Myocyte (in vitro differentiated cells): ENCODE measurements around the gene EXOC3L4. TPM values are rescaled to one million over a fixed set of nuclear protein-coding genes. Genes with fewer than 3 reads are reported as not detected.

Experiments used
- DNase-seq: peaks from one replicate; pipeline ENCODE4 v3.0.0-alpha.2; 2012; ENCODE audit warnings: low read depth
- total RNA-seq: library from RNA; depleted of rRNA; stranded (reverse); fragments of >200 nt; gene quantifications from 2 replicates; pipeline ENCODE4 v1.2.3, GENCODE V29; 2014

EXOC3L4 gene
- total RNA-seq, 1 donor from 2014 or later: 58.9 TPM

GRCh38 chr14:103070263-103070885, 24.2 kb upstream of the EXOC3L4 start:
- no peak for DNase-seq

GRCh38 chr14:103070971-103071542, 23.5 kb upstream of the EXOC3L4 start:
- DNase-seq: no peak

GRCh38 chr14:103071544-103072251, 22.8 kb upstream of the EXOC3L4 start:
- no peak for DNase-seq

GRCh38 chr14:103072595-103073366, 21.7 kb upstream of the EXOC3L4 start:
- no peak for DNase-seq

- no peak for DNase-seq
Observed at GRCh38 chr14:103073367-103073875, 21.1 kb upstream of the EXOC3L4 start.

- DNase-seq: no peak
Observed at GRCh38 chr14:103073876-103074728, 20.4 kb upstream of the EXOC3L4 start.

GRCh38 chr14:103074729-103075367, 19.7 kb upstream of the EXOC3L4 start:
- no peak for DNase-seq

- peak; percentile 81 for DNase-seq
Observed at GRCh38 chr14:103078420-103078749, 16.1 kb upstream of the EXOC3L4 start.

- no peak for DNase-seq
Observed at GRCh38 chr14:103078860-103079587, 15.5 kb upstream of the EXOC3L4 start.

GRCh38 chr14:103081951-103082350, 12.6 kb upstream of the EXOC3L4 start:
- no peak for DNase-seq

GRCh38 chr14:103084021-103084919, 10.3 kb upstream of the EXOC3L4 start, which contains the start of gene LBHD2:
LBHD2 (plus strand) TSS chr14:103084210; CDS start chr14:103086013, 1,803 bp downstream.
- DNase-seq: no peak

- no peak for DNase-seq
Observed at GRCh38 chr14:103085106-103086091, 9.1 kb upstream of the EXOC3L4 start.

- peak; percentile 72 for DNase-seq
Observed at GRCh38 chr14:103086771-103087342, 7.7 kb upstream of the EXOC3L4 start.

- DNase-seq: no peak
Observed at GRCh38 chr14:103087343-103087835, 7.1 kb upstream of the EXOC3L4 start.

GRCh38 chr14:103088921-103089320, 5.6 kb upstream of the EXOC3L4 start:
- DNase-seq: no peak
